Liver (tissue), 9 donors: Measurements from ENCODE around the gene SIGLEC9. TPM values are rescaled to one million over a fixed set of nuclear protein-coding genes. Genes with fewer than 3 reads are reported as not detected.

Source experiments
- DNase-seq: peaks from one replicate; pipeline ENCODE4 v3.0.0-alpha.2; 2017; ENCODE audit warnings: low spot score
- H3K27ac ChIP-seq, 2 donors: one replicate each; pipeline ENCODE4 v1.7.0; 2013; ENCODE audit warnings: inconsistent platforms in 2 of 2, low read length in 2 of 2, control low read depth in 1 of 2, low read depth in 1 of 2, mild to moderate bottlenecking in 1 of 2
- H3K27me3 ChIP-seq, 4 donors: one replicate each; pipeline versions ENCODE4 v1.6.1 to v1.7.0; 2013; ENCODE audit warnings: low read length in 3 of 4, inconsistent platforms in 1 of 4, mild to moderate bottlenecking in 1 of 4, moderate library complexity in 1 of 4; ENCODE audit not compliant: control insufficient read depth in 4 of 4, insufficient read depth in 4 of 4
- H3K36me3 ChIP-seq, 4 donors: one replicate each; pipeline versions ENCODE4 v1.6.1 to v1.7.0; 2013; ENCODE audit warnings: low read length in 3 of 4, mild to moderate bottlenecking in 3 of 4, low read depth in 1 of 4, moderate library complexity in 1 of 4; ENCODE audit not compliant: control insufficient read depth in 4 of 4, insufficient read depth in 3 of 4
- H3K4me1 ChIP-seq, 4 donors: one replicate each; pipeline versions ENCODE4 v1.6.1 to v1.7.0; 2013; ENCODE audit warnings: low read length in 3 of 4, mild to moderate bottlenecking in 3 of 4, moderate library complexity in 1 of 4; ENCODE audit not compliant: control insufficient read depth in 4 of 4, insufficient read depth in 4 of 4
- H3K4me3 ChIP-seq, 3 donors: one replicate each; pipeline versions ENCODE4 v1.6.1 to v1.7.0; 2013; ENCODE audit warnings: low read length in 3 of 3, control low read depth in 1 of 3, low read depth in 1 of 3, mild to moderate bottlenecking in 1 of 3
- H3K9ac ChIP-seq, 2 donors: one replicate each; pipeline ENCODE4 v1.7.0; 2013; ENCODE audit warnings: low read length in 2 of 2, mild to moderate bottlenecking in 2 of 2, moderate library complexity in 2 of 2, control low read depth in 1 of 2, low read depth in 1 of 2
- H3K9me3 ChIP-seq, 4 donors: one replicate each; pipeline versions ENCODE4 v1.6.1 to v1.7.0; 2013; ENCODE audit warnings: low read length in 3 of 4; ENCODE audit not compliant: control insufficient read depth in 4 of 4
- ATF3 ChIP-seq: IDR thresholded peaks from 2 replicates; pipeline ENCODE4 v1.6.1; 2016; ENCODE audit warnings: antibody characterized with exemption
- CTCF ChIP-seq: fragments of 150-350 bp; IDR thresholded peaks from 2 replicates; pipeline ENCODE4 v1.5.1; 2017; ENCODE audit warnings: improper control_type of control experiment, low read depth, low read length; ENCODE audit not compliant: missing input control
- EGR1 ChIP-seq, 2 donors: IDR thresholded peaks; 2 replicates each; pipeline ENCODE4 v1.6.1; 2016 to 2018; ENCODE audit warnings: antibody characterized with exemption in 2 of 2, low read depth in 2 of 2
- FOXA1 ChIP-seq: IDR thresholded peaks from 2 replicates; pipeline ENCODE4 v1.6.1; 2016; ENCODE audit warnings: antibody characterized with exemption
- FOXA2 ChIP-seq: IDR thresholded peaks from 2 replicates; pipeline ENCODE4 v1.6.1; 2016; ENCODE audit warnings: antibody characterized with exemption
- GABPA ChIP-seq, 2 donors: IDR thresholded peaks in 1 of 2; conservative IDR thresholded peaks in 1 of 2; 2 replicates each; pipeline ENCODE4 v1.6.1; 2016; ENCODE audit warnings: antibody characterized with exemption in 2 of 2, mild to moderate bottlenecking in 1 of 2, moderate library complexity in 1 of 2
- HNF4A ChIP-seq, 2 donors: conservative IDR thresholded peaks; 2 replicates each; pipeline ENCODE4 v1.6.1; 2016; ENCODE audit warnings: antibody characterized with exemption in 2 of 2, mild to moderate bottlenecking in 2 of 2
- HNF4G ChIP-seq: IDR thresholded peaks from 2 replicates; pipeline ENCODE4 v1.6.1; 2016; ENCODE audit warnings: antibody characterized with exemption
- JUND ChIP-seq, 2 donors: IDR thresholded peaks; 2 replicates each; pipeline ENCODE4 v1.6.1; 2016; ENCODE audit warnings: antibody characterized with exemption in 2 of 2
- MAX ChIP-seq: IDR thresholded peaks from 2 replicates; pipeline ENCODE4 v1.6.1; 2016; ENCODE audit warnings: antibody characterized with exemption
- NR2F2 ChIP-seq: IDR thresholded peaks from 2 replicates; pipeline ENCODE4 v1.6.1; 2016; ENCODE audit warnings: antibody characterized with exemption
- RAD21 ChIP-seq, 2 donors: IDR thresholded peaks; 2 replicates each; pipeline ENCODE4 v1.6.1; 2016; ENCODE audit warnings: antibody characterized with exemption in 2 of 2, mild to moderate bottlenecking in 2 of 2
- REST ChIP-seq: IDR thresholded peaks from 2 replicates; pipeline ENCODE4 v1.6.1; 2016; ENCODE audit warnings: antibody characterized with exemption, mild to moderate bottlenecking
- RXRA ChIP-seq, 2 donors: IDR thresholded peaks; 2 replicates each; pipeline ENCODE4 v1.6.1; 2017 to 2018; ENCODE audit warnings: antibody characterized with exemption in 2 of 2, mild to moderate bottlenecking in 1 of 2
- SP1 ChIP-seq: IDR thresholded peaks from 2 replicates; pipeline ENCODE4 v1.6.1; 2018; ENCODE audit warnings: antibody characterized with exemption, mild to moderate bottlenecking
- TAF1 ChIP-seq: conservative IDR thresholded peaks from 2 replicates; pipeline ENCODE4 v1.6.1; 2016; ENCODE audit warnings: antibody characterized with exemption, mild to moderate bottlenecking
- YY1 ChIP-seq: IDR thresholded peaks from 2 replicates; pipeline ENCODE4 v1.6.1; 2016; ENCODE audit warnings: antibody characterized with exemption, mild to moderate bottlenecking
- ZBTB33 ChIP-seq: IDR thresholded peaks from 2 replicates; pipeline ENCODE4 v1.6.1; 2016; ENCODE audit warnings: antibody characterized with exemption
- WGBS: extraction: QIAGEN DNeasy Blood & Tissue Kit; methylation state at CpG from one replicate; pipeline ENCODE4 v1.1.7; 2013; 5-methylcytosine and 5-hydroxymethylcytosine counted together
- polyA plus RNA-seq, 2 donors: library from polyadenylated mRNA; stranded (reverse) in 1 of 2; unstranded in 1 of 2; fragments of 200-250 nt in 1 of 2; fragments of >200 nt in 1 of 2; fragmentation: Nextera tagmentation in 1 of 2; extraction: Ambion mirVana in 1 of 2; gene quantifications; one replicate each; pipeline versions ENCODE4 v1.2.1 to v1.2.3, GENCODE V29; 2013 to 2015
- total RNA-seq, 2 donors: library from RNA; depleted of rRNA; stranded (reverse); fragments of >200 nt; gene quantifications; one replicate each; pipeline ENCODE4 v1.2.3, GENCODE V29; 2014
- donor health status: healthy.
- donor health status: healthy.
- donor health status: healthy.
- donor health status: healthy.
- donor health status: healthy.

Gene SIGLEC9
- total and polyA plus RNA-seq, 4 donors: 3.0 to 5.4 (median 4.4) TPM

GRCh38 chr19:51093101-51093500 is 31.6 kb upstream of the SIGLEC9 start:
- no peak for TF ChIP-seq TAF1
- TF ChIP-seq SP1: no peak
- TF ChIP-seq HNF4A (conservative IDR thresholded peaks at IDR 0.05): no peak
- no peak for TF ChIP-seq JUND (IDR thresholded peaks at IDR 0.05)
- TF ChIP-seq RAD21 (IDR thresholded peaks at IDR 0.05): no peak
- no peak for TF ChIP-seq FOXA2
- no peak for TF ChIP-seq HNF4G
- TF ChIP-seq RXRA (IDR thresholded peaks at IDR 0.05): no peak
- TF ChIP-seq EGR1 (IDR thresholded peaks at IDR 0.05; ENCODE audit: low read depth in 2 of 2): no peak
- TF ChIP-seq GABPA (IDR thresholded peaks at IDR 0.05 in 1 of 2, conservative IDR thresholded peaks at IDR 0.05 in 1 of 2): no peak
- no peak for TF ChIP-seq ZBTB33
- no peak for TF ChIP-seq YY1
- no peak for TF ChIP-seq REST
- TF ChIP-seq MAX: no peak
- no peak for TF ChIP-seq ATF3
- no peak for TF ChIP-seq CTCF
- TF ChIP-seq NR2F2: no peak
- TF ChIP-seq FOXA1: no peak
- Histone ChIP-seq H3K9me3 (no peaks in the 10 kb centered on the region), H3K27ac (no peak overlapping the region), H3K4me3 (no peak overlapping the region), H3K9ac (no peak overlapping the region), H3K36me3 (peaks cover 0 to 3% (median 0%) of the 10 kb centered on the region in 4 donors), H3K4me1 (no peaks in the 10 kb centered on the region), H3K27me3 (no peaks in the 10 kb centered on the region)
- DNase-seq: no peak
- WGBS: 67% methylated on average over 8 of the region's 8 CpGs
